Measurements from ENCODE around the gene RAD52.

RAD52 gene

DNA sequence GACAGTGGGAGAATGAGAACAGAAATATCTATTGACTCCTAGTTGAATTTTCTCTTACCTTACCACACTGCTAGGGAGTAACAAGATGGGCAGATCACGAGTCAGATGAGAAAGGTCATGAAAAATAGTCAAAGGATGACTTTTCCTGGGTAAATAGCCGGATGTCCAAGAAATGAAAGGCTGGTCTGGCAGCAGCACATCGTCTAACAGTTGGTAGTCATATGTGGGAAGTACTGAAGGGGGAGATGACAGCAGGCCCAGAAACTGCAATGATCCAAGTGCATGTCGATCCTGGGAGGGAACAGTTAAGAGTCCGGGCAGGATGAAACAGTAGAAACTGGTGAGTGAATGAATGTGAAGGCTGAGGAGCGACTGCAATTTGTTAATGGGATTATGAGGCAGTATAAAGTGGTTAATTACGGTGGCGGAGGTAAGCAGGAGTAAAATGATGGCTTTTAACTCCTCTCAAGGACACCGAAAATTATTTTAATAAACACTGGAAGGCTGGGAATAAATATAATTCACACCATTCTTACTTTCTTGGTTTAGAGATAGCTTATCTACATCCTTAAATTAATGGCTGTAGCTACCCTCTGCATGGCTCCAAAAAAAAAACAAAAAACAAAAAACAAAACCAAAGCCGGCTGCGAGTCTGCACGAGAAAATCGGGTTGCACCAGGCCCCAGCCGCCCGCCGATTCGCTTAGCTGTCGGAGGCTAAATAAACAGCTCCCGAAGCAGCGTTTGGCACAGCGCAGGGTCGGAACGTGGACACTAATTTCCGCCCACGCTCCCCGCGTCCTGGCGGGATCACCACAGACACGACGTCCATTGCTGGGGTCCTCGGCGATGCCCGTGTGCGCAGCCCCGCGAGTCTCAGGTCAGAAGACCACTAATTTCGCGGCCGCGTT is 40.5 kb upstream of the RAD52 start:
- DNase-seq (ENCODE audit: insufficient read length, low spot score), result no peak
- FAIRE-seq, result no peak
- TF ChIP-seq TAF1 (IDR thresholded peaks at IDR 0.05; ENCODE audit: low read depth, low read length) (no peak), PAX5 (IDR thresholded peaks at IDR 0.05; ENCODE audit: insufficient read depth, low read length, severe bottlenecking) (no peak), POU2F2 (IDR thresholded peaks at IDR 0.05; ENCODE audit: low read depth, low read length) (no peak), POLR2AphosphoS5 (IDR thresholded peaks at IDR 0.05; ENCODE audit: low read depth, low read length) (no peak), POLR2A (IDR thresholded peaks at IDR 0.05; ENCODE audit: low read depth, low read length) (no peak), SPI1 (IDR thresholded peaks at IDR 0.05; ENCODE audit: low read depth, low read length) (no peak)

DNA sequence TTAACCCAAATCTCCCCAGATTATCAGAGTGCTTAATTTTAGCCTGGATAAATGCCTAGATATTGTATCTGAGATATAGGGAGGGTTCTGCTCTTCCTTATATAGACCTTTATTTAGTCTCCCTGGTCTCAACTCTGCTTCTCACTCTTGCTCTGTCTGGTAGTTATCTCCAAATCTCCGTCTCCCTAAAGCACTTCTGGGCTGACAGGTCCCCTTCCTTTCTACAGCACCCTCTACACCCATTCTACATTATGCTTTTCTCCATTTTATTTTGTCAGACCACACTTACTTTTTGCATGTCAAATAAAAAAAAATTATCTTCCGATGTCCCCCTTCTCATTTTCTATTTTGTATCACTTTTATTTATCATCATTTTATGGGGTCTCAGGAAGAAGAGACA is 39.6 kb upstream of the RAD52 start:
- TF ChIP-seq TAF1 (IDR thresholded peaks at IDR 0.05; ENCODE audit: low read depth, low read length), result no peak
- TF ChIP-seq SPI1 (IDR thresholded peaks at IDR 0.05; ENCODE audit: low read depth, low read length), result no peak
- no peak for TF ChIP-seq POLR2A (IDR thresholded peaks at IDR 0.05; ENCODE audit: low read depth, low read length)
- TF ChIP-seq POLR2AphosphoS5 (IDR thresholded peaks at IDR 0.05; ENCODE audit: low read depth, low read length), result no peak
- no peak for TF ChIP-seq PAX5 (IDR thresholded peaks at IDR 0.05; ENCODE audit: insufficient read depth, low read length, severe bottlenecking)
- TF ChIP-seq POU2F2 (IDR thresholded peaks at IDR 0.05; ENCODE audit: low read depth, low read length), result no peak
- FAIRE-seq (no peak), DNase-seq (ENCODE audit: insufficient read length, low spot score) (no peak)

DNA sequence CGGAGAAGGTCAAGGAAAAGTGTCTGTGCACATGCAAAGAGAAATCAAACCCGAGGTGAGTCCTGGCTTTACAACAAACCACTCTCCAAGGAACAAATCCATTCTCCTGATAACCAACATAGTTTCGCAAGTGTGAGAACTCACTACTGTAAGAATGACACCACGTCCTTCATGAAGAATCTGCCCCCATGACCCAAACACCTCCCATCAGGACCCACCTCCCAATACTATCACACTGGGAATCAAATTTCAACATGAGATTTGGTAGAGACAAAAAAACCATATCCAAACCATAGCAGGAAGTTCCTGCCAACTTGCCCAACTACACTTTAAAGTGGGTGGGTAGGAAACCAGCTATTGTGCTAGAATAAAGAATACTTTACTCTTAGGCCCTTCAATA is 39.2 kb upstream of the RAD52 start:
- FAIRE-seq, result no peak

DNA sequence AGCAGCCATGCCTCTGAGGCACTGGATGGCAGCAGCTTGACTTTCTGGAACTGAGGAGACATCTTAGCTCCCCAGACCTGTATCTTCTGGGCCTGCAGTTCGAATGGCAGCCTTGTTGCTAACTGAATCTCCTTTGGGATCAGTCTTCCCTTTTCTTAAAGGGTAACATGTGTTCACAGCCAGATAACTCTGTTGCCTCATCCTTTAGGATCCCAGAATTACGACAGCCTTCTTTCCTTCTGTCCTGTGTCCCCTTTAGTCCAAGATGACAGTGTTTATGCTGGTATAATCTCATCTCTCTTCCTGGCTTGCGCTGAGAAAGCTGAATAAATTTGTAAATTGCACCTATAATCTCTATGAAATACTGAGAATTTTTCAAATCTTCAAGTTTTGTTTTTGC is 32.5 kb upstream of the RAD52 start:
- TF ChIP-seq SPI1 (IDR thresholded peaks at IDR 0.05; ENCODE audit: low read depth, low read length) (no peak), POU2F2 (IDR thresholded peaks at IDR 0.05; ENCODE audit: low read depth, low read length) (no peak), POLR2AphosphoS5 (IDR thresholded peaks at IDR 0.05; ENCODE audit: low read depth, low read length) (no peak), PAX5 (IDR thresholded peaks at IDR 0.05; ENCODE audit: insufficient read depth, low read length, severe bottlenecking) (no peak), POLR2A (IDR thresholded peaks at IDR 0.05; ENCODE audit: low read depth, low read length) (no peak), TAF1 (IDR thresholded peaks at IDR 0.05; ENCODE audit: low read depth, low read length) (no peak)
- no peak for DNase-seq (ENCODE audit: insufficient read length, low spot score)
- no peak for FAIRE-seq

More for the DNA sequence above, 39.2 kb upstream of the RAD52 start:
- TF ChIP-seq POLR2AphosphoS5 (IDR thresholded peaks at IDR 0.05; ENCODE audit: low read depth, low read length) (no peak), POLR2A (IDR thresholded peaks at IDR 0.05; ENCODE audit: low read depth, low read length) (no peak), SPI1 (IDR thresholded peaks at IDR 0.05; ENCODE audit: low read depth, low read length) (no peak), POU2F2 (IDR thresholded peaks at IDR 0.05; ENCODE audit: low read depth, low read length) (no peak), PAX5 (IDR thresholded peaks at IDR 0.05; ENCODE audit: insufficient read depth, low read length, severe bottlenecking) (no peak), TAF1 (IDR thresholded peaks at IDR 0.05; ENCODE audit: low read depth, low read length) (no peak)
- no peak for DNase-seq (ENCODE audit: insufficient read length, low spot score)

DNA sequence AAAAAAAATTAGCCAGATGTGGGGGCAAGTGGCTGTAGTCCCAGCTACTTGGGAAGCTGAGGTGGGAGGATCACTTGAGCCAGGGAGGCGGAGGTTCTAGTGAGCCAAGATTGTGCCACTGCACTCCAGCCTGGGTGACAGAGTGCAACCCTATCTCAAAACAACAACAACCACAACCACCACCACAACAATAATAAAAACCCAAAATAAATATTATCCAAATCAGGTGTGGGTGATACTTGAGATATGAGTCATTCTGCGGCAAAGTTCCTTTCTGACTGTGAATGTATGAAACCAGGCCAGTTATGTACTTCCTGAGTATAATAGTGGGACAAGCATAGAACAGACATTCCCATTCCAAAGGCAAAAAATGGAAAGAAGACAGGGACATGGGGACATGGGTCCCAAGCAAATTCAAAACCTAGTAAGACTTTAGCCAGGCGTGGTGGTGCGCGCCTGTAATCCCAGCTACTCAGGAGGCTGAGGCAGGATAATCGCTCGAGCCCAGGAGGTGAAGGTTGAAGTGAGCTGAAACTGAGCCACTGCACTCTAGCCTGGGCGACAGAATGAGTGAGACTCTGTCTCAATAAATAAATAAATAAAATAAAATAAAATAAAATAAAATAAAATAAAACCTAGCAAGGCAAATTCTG is 31.8 kb upstream of the RAD52 start:
- FAIRE-seq (no peak), DNase-seq (ENCODE audit: insufficient read length, low spot score) (no peak)
- TF ChIP-seq TAF1 (IDR thresholded peaks at IDR 0.05; ENCODE audit: low read depth, low read length) (no peak), SPI1 (IDR thresholded peaks at IDR 0.05; ENCODE audit: low read depth, low read length) (peak; percentile 12; the same call in 1 of the 2 replicates), POLR2A (IDR thresholded peaks at IDR 0.05; ENCODE audit: low read depth, low read length) (no peak), POU2F2 (IDR thresholded peaks at IDR 0.05; ENCODE audit: low read depth, low read length) (0 out of 2 replicates have a peak, but pooled peaks have one; percentile 34), POLR2AphosphoS5 (IDR thresholded peaks at IDR 0.05; ENCODE audit: low read depth, low read length) (no peak), PAX5 (IDR thresholded peaks at IDR 0.05; ENCODE audit: insufficient read depth, low read length, severe bottlenecking) (no peak)

DNA sequence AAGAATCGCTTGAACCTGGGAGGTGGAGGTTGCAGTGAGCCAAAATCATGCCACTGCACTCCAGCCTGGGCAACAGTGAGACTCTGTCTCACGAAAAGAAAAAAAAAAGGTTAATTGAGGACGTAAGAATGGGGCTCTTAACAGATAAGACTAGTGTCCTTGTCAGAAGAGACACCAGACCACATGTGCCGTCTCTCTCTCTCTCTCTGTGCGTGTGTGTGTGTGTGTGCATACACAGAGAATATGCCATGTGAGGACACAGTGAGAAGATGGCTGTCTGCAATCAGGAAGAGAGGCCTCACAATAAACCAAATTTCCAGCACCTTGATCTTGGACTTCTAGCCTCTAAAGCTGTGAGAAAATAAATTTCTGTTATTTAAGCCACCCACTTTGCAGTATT is 29.9 kb upstream of the RAD52 start:
- no peak for TF ChIP-seq SPI1 (IDR thresholded peaks at IDR 0.05; ENCODE audit: low read depth, low read length)
- DNase-seq (ENCODE audit: insufficient read length, low spot score), result no peak
- FAIRE-seq, result no peak

DNA sequence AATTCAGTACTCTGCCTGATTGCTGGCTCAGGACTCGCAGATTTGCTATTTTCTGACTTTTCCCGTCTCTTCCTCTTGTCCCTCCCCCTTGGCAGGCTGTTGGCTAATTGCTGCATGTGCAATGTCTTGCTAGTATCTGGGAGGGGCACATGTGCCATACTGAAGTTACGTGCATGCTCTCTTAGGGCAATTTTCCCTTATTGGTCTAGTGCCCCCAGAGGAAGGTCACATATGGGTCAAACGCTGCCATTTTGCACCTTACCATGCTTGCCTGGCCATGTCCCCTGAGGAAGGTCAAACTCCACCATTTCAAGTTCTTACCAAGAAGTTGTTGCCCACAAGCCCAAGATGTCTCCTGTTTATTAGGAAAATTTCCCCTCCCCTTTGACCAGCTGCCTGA is 27.7 kb upstream of the RAD52 start:
- no peak for DNase-seq (ENCODE audit: insufficient read length, low spot score)
- TF ChIP-seq TAF1 (IDR thresholded peaks at IDR 0.05; ENCODE audit: low read depth, low read length) (no peak), PAX5 (IDR thresholded peaks at IDR 0.05; ENCODE audit: insufficient read depth, low read length, severe bottlenecking) (no peak), POU2F2 (IDR thresholded peaks at IDR 0.05; ENCODE audit: low read depth, low read length) (no peak), SPI1 (IDR thresholded peaks at IDR 0.05; ENCODE audit: low read depth, low read length) (no peak), POLR2A (IDR thresholded peaks at IDR 0.05; ENCODE audit: low read depth, low read length) (no peak), POLR2AphosphoS5 (IDR thresholded peaks at IDR 0.05; ENCODE audit: low read depth, low read length) (no peak)
- FAIRE-seq, result no peak

DNA sequence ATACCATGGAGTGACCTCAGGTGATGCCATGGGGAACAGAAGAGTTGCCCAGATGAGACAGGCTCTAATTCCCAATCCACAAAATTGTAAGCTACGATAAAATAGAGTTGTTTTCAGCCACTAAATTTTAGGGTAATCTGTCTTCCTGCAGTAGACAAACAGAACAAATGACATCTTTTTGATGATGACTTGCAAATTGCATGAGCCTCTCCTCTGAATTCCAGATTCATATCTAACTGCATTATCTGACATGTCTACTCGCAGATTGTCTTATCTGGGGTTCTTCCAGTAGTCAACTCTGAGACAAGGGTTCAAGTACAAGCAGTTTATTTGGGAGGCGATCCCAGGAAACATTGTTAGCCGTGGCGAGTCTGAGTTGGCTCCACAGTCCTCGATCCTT is 27.1 kb upstream of the RAD52 start:
- no peak for FAIRE-seq
- TF ChIP-seq POLR2A (IDR thresholded peaks at IDR 0.05; ENCODE audit: low read depth, low read length) (no peak), TAF1 (IDR thresholded peaks at IDR 0.05; ENCODE audit: low read depth, low read length) (no peak), POU2F2 (IDR thresholded peaks at IDR 0.05; ENCODE audit: low read depth, low read length) (no peak)
- no peak for DNase-seq (ENCODE audit: insufficient read length, low spot score)

DNA sequence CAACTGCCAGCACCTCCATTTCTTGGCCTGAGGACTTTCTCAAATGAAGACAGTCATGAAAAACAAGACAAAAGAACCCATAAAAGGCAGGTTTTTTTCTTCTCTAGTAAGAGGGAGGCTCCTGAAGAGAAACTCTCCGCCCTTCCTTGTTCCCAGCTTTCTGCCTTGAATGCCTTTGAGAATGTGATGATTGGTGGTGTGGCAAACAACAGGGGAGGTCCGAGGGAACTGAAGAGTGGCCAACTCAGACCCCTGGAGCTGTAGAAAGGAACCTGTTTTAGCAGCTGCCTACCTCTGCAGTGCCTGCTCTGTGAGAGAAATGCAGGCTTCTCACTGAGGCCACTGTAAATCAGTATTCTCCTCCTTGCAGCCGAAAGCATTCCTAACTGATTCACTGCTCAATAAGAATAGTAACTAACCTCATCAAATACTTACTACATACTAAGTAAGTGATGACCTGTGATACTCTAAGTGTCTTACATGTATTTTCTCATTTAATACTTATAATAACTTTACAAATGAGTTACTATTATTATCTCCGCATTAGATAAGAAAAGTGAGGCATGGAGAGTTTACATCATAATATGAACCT is 24.9 kb upstream of the RAD52 start:
- FAIRE-seq (no peak), DNase-seq (ENCODE audit: insufficient read length, low spot score) (no peak)
- TF ChIP-seq POLR2AphosphoS5 (IDR thresholded peaks at IDR 0.05; ENCODE audit: low read depth, low read length) (no peak), SPI1 (IDR thresholded peaks at IDR 0.05; ENCODE audit: low read depth, low read length) (no peak), PAX5 (IDR thresholded peaks at IDR 0.05; ENCODE audit: insufficient read depth, low read length, severe bottlenecking) (no peak), POLR2A (IDR thresholded peaks at IDR 0.05; ENCODE audit: low read depth, low read length) (no peak), POU2F2 (IDR thresholded peaks at IDR 0.05; ENCODE audit: low read depth, low read length) (no peak), TAF1 (IDR thresholded peaks at IDR 0.05; ENCODE audit: low read depth, low read length) (no peak)

Data from GM12891 (cell line).